GM19025 (cell line): ENCODE results near the gene ELMOD3.

Experiments used
- ATAC-seq: cut with Tn5 transposase; IDR thresholded peaks from one replicate; pipeline ENCODE4 v1.9.1; 2021; ENCODE audit warnings: mild to moderate bottlenecking, low read depth, moderate library complexity; ENCODE audit not compliant: unreplicated experiment

ELMOD3 gene

GRCh38 chr2:85420536-85421259 lies 66.1 kb downstream of the ELMOD3 start:
- peak; percentile 48 for ATAC-seq

- ATAC-seq: no peak
Measured at GRCh38 chr2:85421260-85422071, 66.9 kb downstream of the ELMOD3 start.

GRCh38 chr2:85422072-85422457 lies 67.5 kb downstream of the ELMOD3 start:
- no peak for ATAC-seq

GRCh38 chr2:85423525-85423924 lies 69.0 kb downstream of the ELMOD3 start:
- no peak for ATAC-seq

GRCh38 chr2:85425588-85425987 lies 71.0 kb downstream of the ELMOD3 start:
- ATAC-seq: no peak

GRCh38 chr2:85427300-85427835 lies 72.8 kb downstream of the ELMOD3 start:
- no peak for ATAC-seq

- ATAC-seq: no peak
Measured at GRCh38 chr2:85428343-85428881, 73.8 kb downstream of the ELMOD3 start.

- ATAC-seq: no peak
Measured at GRCh38 chr2:85429213-85429923, 74.8 kb downstream of the ELMOD3 start.

- no peak for ATAC-seq
Measured at GRCh38 chr2:85429924-85430289, 75.3 kb downstream of the ELMOD3 start.

GRCh38 chr2:85430752-85431569 lies 76.4 kb downstream of the ELMOD3 start:
- no peak for ATAC-seq

- ATAC-seq: no peak
Measured at GRCh38 chr2:85431570-85432205, 77.1 kb downstream of the ELMOD3 start.

- no peak for ATAC-seq
Measured at GRCh38 chr2:85433511-85434089, 79.0 kb downstream of the ELMOD3 start.

GRCh38 chr2:85434696-85435095 lies 80.1 kb downstream of the ELMOD3 start:
- ATAC-seq: no peak

GRCh38 chr2:85435220-85435958 lies 80.8 kb downstream of the ELMOD3 start:
- no peak for ATAC-seq

GRCh38 chr2:85435981-85436835 lies 81.6 kb downstream of the ELMOD3 start:
- ATAC-seq: no peak

GRCh38 chr2:85436836-85437487 lies 82.4 kb downstream of the ELMOD3 start:
- no peak for ATAC-seq
